Measurements from ENCODE around the gene KLHL42.

DNA sequence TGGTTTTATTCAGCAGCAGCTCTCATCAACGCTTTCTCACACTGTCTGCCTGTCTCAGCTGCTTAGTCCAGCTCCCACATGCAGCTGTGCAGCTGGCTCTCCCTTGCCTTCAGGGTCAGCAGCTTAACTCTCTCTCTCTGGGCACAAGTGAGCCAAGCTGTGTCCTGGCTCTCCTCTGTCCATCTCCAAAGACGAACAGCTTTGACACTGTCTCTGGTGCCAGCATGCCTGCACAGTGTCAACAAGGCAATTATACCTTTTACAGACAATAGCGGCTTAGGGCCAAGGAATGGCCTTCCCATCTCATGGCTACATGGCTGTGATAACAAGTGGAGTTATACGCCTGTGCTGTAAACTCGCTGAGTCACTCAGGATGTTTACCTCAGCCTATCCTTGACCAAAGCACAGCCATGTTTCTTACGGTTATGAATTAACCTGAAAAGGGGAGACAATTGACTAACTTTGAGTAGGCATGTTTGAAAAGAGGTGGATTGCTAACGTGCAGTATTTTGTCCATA is 38.4 kb downstream of the KLHL42 start:
- TF ChIP-seq, protein P1, sequence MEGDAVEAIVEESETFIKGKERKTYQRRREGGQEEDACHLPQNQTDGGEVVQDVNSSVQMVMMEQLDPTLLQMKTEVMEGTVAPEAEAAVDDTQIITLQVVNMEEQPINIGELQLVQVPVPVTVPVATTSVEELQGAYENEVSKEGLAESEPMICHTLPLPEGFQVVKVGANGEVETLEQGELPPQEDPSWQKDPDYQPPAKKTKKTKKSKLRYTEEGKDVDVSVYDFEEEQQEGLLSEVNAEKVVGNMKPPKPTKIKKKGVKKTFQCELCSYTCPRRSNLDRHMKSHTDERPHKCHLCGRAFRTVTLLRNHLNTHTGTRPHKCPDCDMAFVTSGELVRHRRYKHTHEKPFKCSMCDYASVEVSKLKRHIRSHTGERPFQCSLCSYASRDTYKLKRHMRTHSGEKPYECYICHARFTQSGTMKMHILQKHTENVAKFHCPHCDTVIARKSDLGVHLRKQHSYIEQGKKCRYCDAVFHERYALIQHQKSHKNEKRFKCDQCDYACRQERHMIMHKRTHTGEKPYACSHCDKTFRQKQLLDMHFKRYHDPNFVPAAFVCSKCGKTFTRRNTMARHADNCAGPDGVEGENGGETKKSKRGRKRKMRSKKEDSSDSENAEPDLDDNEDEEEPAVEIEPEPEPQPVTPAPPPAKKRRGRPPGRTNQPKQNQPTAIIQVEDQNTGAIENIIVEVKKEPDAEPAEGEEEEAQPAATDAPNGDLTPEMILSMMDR (conservative IDR thresholded peaks at IDR 0.05; ENCODE audit: low read length) = no peak
- no peak for TF ChIP-seq EZH2phosphoT487 (IDR thresholded peaks at IDR 0.05; ENCODE audit: borderline replicate concordance)

All from Loucy (cell line).